ENCODE data around the gene KLHL36.

KLHL36 gene

GRCh38 chr16:84640145-84640544, 8.2 kb upstream of the KLHL36 start:
- ATAC-seq, result no peak
- TF ChIP-seq ZFP30 (CRISPR knock-in tag; IDR thresholded peaks at IDR 0.05) (no peak), POU6F1 (CRISPR knock-in tag; IDR thresholded peaks at IDR 0.05; ENCODE audit: borderline replicate concordance, low read depth) (no peak), ZFP3 (CRISPR knock-in tag; IDR thresholded peaks at IDR 0.05) (no peak), GLIS3 (CRISPR knock-in tag; IDR thresholded peaks at IDR 0.05) (no peak), PPARA (CRISPR knock-in tag; IDR thresholded peaks at IDR 0.05; ENCODE audit: borderline replicate concordance) (no peak), ISL1 (CRISPR knock-in tag; IDR thresholded peaks at IDR 0.05) (no peak), BACH2 (CRISPR knock-in tag; IDR thresholded peaks at IDR 0.05; ENCODE audit: borderline replicate concordance) (no peak), TOX (CRISPR knock-in tag; IDR thresholded peaks at IDR 0.05; ENCODE audit: borderline replicate concordance) (no peak), TSHZ2 (CRISPR knock-in tag; IDR thresholded peaks at IDR 0.05) (no peak), ARNTL (CRISPR knock-in tag; IDR thresholded peaks at IDR 0.05; ENCODE audit: borderline replicate concordance, low read depth) (no peak), SNAI2 (CRISPR knock-in tag; IDR thresholded peaks at IDR 0.05) (no peak), OSR1 (CRISPR knock-in tag; IDR thresholded peaks at IDR 0.05) (no peak), ESRRG (CRISPR knock-in tag; IDR thresholded peaks at IDR 0.05) (no peak), CREB5 (CRISPR knock-in tag; IDR thresholded peaks at IDR 0.05; ENCODE audit: low read depth) (no peak), ZC3H10 (CRISPR knock-in tag; IDR thresholded peaks at IDR 0.05) (no peak)

GRCh38 chr16:84641643-84642358, 6.5 kb upstream of the KLHL36 start:
- TF ChIP-seq ISL1 (CRISPR knock-in tag; IDR thresholded peaks at IDR 0.05) (no peak), ZNF565 (CRISPR knock-in tag; conservative IDR thresholded peaks at IDR 0.05; ENCODE audit: low read depth) (no peak), ZFP30 (CRISPR knock-in tag; IDR thresholded peaks at IDR 0.05) (no peak), ESRRG (CRISPR knock-in tag; IDR thresholded peaks at IDR 0.05) (no peak), TSHZ2 (CRISPR knock-in tag; IDR thresholded peaks at IDR 0.05) (no peak), CSRNP3 (CRISPR knock-in tag; IDR thresholded peaks at IDR 0.05) (no peak), BACH2 (CRISPR knock-in tag; IDR thresholded peaks at IDR 0.05; ENCODE audit: borderline replicate concordance) (no peak), ZNF8 (CRISPR knock-in tag; IDR thresholded peaks at IDR 0.05) (no peak), CREB5 (CRISPR knock-in tag; IDR thresholded peaks at IDR 0.05; ENCODE audit: low read depth) (no peak), ZNF70 (CRISPR knock-in tag; IDR thresholded peaks at IDR 0.05) (no peak), ZC3H10 (CRISPR knock-in tag; IDR thresholded peaks at IDR 0.05) (no peak)
- no peak for ATAC-seq

Measured in SK-N-SH treated with all-trans-retinoic acid at 6 μM for 48 hours (cell line).